Measurements from ENCODE around the gene INPP5A.

INPP5A gene

DNA sequence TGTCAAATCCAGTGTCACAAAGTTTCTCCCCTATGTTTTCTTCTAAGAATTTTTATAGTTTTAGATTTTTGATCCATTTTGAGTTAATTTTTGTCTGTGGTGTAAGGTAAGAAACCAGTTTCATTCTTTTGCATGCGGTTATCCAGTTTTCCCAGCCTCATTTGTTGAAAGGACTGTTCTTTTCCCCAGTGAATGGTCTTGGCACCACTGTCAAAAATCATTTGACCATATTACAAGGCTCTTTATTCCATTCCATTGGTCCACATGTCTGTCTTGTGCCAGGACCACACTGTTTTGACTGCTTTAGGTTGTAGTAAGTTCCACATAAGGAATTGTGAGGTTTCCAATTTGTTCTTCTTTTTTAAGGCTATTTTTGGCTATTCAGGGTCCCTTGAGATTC lies 64.0 kb downstream of the INPP5A start:
- H3K9me3 ChIP-seq (ENCODE audit: control extremely low read depth in 1 of 5, control insufficient read depth in 4 of 5, insufficient read depth in 2 of 5, low read depth in 1 of 5, low read length in 4 of 5): peaks cover 0 to 27% (median 10%) of the 10 kb centered on the region in 5 experiments
- DNase-seq: no peak
- peaks cover 0 to 12% (median 6%) of the 10 kb centered on the region in 4 experiments for H3K4me1 ChIP-seq (ENCODE audit: control extremely low read depth in 1 of 4, control insufficient read depth in 4 of 4, insufficient read depth in 4 of 4, low read length in 3 of 4)
- no peaks in the 10 kb centered on the region for H3K27me3 ChIP-seq (replicated peaks in 2 of 5; ENCODE audit: control insufficient read depth in 4 of 5, insufficient read depth in 5 of 5, low read length in 4 of 5)
- no peak overlapping the region for H3K27ac ChIP-seq (ENCODE audit: insufficient read depth in 1 of 2, low read depth in 1 of 2, low read length in 2 of 2, poor library complexity in 1 of 2, severe bottlenecking in 2 of 2)
- H3K4me3 ChIP-seq (ENCODE audit: control insufficient read depth in 1 of 7, extremely low read depth in 1 of 7, insufficient read depth in 4 of 7, low read depth in 2 of 7, low read length in 6 of 7): no peak overlapping the region
- H3K36me3 ChIP-seq (ENCODE audit: control insufficient read depth in 4 of 4, insufficient read depth in 4 of 4, low read length in 3 of 4): peaks cover 0 to 10% (median 2%) of the 10 kb centered on the region in 4 experiments
- ChIA-PET CTCF (no interaction called here), POLR2A (no interaction called here)
- no CpG with 5 or more reads among the region's 1 CpG for WGBS (ENCODE audit: insufficient coverage)

DNA sequence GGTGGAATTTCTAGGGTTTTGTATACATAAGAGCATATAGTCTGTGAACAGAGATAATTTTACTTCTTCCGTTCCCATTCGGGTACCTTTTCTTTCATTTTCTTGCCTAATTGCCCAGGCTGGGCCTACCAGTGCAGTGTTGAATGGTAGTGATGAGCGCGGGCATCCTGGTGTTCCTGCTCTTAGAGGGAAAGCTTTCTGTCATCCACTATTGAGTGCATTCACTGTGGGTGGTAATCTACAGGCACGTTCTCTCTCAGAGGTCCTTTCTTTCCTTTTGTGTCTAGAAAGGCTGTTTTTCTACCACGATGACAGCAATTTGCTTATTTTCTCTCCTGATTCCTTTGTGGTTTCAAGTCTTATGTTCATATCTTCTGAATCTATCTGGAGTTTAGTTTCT lies 65.0 kb downstream of the INPP5A start:
- no peak for DNase-seq
- Histone ChIP-seq H3K36me3 (ENCODE audit: control insufficient read depth in 4 of 4, insufficient read depth in 4 of 4, low read length in 3 of 4) (peaks cover 0 to 10% (median 2%) of the 10 kb centered on the region in 4 experiments), H3K4me3 (ENCODE audit: control insufficient read depth in 1 of 7, extremely low read depth in 1 of 7, insufficient read depth in 4 of 7, low read depth in 2 of 7, low read length in 6 of 7) (no peak overlapping the region), H3K4me1 (ENCODE audit: control extremely low read depth in 1 of 4, control insufficient read depth in 4 of 4, insufficient read depth in 4 of 4, low read length in 3 of 4) (peaks cover 0 to 3% (median under 1%) of the 10 kb centered on the region in 4 experiments), H3K9me3 (ENCODE audit: control extremely low read depth in 1 of 5, control insufficient read depth in 4 of 5, insufficient read depth in 2 of 5, low read depth in 1 of 5, low read length in 4 of 5) (peaks cover 0 to 27% (median 10%) of the 10 kb centered on the region in 5 experiments), H3K27ac (ENCODE audit: insufficient read depth in 1 of 2, low read depth in 1 of 2, low read length in 2 of 2, poor library complexity in 1 of 2, severe bottlenecking in 2 of 2) (no peak overlapping the region), H3K27me3 (replicated peaks in 2 of 5; ENCODE audit: control insufficient read depth in 4 of 5, insufficient read depth in 5 of 5, low read length in 4 of 5) (no peaks in the 10 kb centered on the region)
- CTCF ChIA-PET: no interaction called here
- POLR2A ChIA-PET: no interaction called here
- 89% methylated on average over 2 of the region's 6 CpGs for WGBS (ENCODE audit: insufficient coverage)

DNA sequence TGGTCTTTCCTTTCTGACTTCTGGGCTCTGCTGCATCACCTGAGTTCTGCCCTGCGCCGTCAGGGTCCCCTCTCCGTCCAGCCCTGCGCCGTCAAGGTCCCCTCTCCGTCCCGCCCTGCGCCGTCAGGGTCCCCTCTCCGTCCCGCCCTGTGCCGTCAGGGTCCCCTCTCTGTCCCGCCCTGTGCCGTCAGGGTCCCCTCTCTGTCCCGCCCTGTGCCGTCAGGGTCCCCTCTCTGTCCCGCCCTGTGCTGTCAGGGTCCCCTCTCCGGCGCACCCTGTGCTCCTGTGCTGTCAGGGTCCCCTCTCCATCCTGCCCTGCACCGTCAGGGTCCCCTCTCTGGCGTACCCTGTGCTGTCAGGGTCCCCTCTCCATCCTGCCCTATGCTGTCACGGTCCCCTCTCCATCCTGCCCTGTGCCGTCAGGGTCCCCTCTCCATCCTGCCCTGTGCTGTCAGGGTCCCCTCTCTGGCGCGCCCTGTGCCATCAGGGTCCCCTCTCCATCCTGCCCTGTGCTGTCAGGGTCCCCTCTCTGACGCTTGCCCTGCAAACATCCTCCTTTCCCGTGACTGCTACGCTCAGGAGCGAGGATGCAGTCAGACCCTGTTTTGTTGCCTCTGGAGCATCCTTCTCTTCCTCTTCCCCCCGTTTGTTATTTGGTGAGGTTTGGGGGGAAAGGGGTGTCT lies 66.4 kb downstream of the INPP5A start:
- POLR2A ChIA-PET: no interaction called here
- H3K9me3 ChIP-seq (ENCODE audit: control extremely low read depth in 1 of 5, control insufficient read depth in 4 of 5, insufficient read depth in 2 of 5, low read depth in 1 of 5, low read length in 4 of 5): peaks cover 0 to 27% (median 10%) of the 10 kb centered on the region in 5 experiments
- no peak overlapping the region for H3K27ac ChIP-seq (ENCODE audit: insufficient read depth in 1 of 2, low read depth in 1 of 2, low read length in 2 of 2, poor library complexity in 1 of 2, severe bottlenecking in 2 of 2)
- peaks cover 0 to 3% (median 0%) of the 10 kb centered on the region in 4 experiments for H3K4me1 ChIP-seq (ENCODE audit: control extremely low read depth in 1 of 4, control insufficient read depth in 4 of 4, insufficient read depth in 4 of 4, low read length in 3 of 4)
- peaks cover 0 to 12% (median 2%) of the 10 kb centered on the region in 4 experiments for H3K36me3 ChIP-seq (ENCODE audit: control insufficient read depth in 4 of 4, insufficient read depth in 4 of 4, low read length in 3 of 4)
- CTCF ChIA-PET: no interaction called here
- WGBS (ENCODE audit: insufficient coverage): 99% methylated on average over 22 of the region's 30 CpGs
- no peak overlapping the region for H3K4me3 ChIP-seq (ENCODE audit: control insufficient read depth in 1 of 7, extremely low read depth in 1 of 7, insufficient read depth in 4 of 7, low read depth in 2 of 7, low read length in 6 of 7)
- no peak for DNase-seq
- no peaks in the 10 kb centered on the region for H3K27me3 ChIP-seq (replicated peaks in 2 of 5; ENCODE audit: control insufficient read depth in 4 of 5, insufficient read depth in 5 of 5, low read length in 4 of 5)

DNA sequence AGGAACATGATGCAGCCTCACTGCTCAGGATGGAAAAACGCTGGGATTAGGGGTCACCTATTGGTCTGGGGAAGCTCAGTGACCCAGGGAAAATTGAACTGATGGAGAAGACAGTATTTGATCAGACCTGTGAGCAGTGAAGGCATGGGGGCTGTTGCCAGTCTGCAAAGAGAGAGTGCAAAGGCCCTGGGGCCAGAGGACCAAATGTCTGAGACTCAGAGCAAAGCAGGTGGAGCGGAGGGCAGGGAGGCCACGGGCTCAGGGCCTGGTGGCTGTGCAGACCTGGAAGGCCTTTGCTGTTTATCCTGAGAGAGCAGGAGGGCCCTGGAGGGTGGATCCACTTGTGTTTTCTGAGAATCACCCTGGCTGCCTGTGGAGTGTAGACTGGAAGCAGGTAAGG lies 67.1 kb downstream of the INPP5A start:
- H3K4me1 ChIP-seq (ENCODE audit: control extremely low read depth in 1 of 4, control insufficient read depth in 4 of 4, insufficient read depth in 4 of 4, low read length in 3 of 4): peaks cover 0 to 3% (median 0%) of the 10 kb centered on the region in 4 experiments
- ChIA-PET CTCF (no interaction called here), POLR2A (no interaction called here)
- no peaks in the 10 kb centered on the region for H3K27me3 ChIP-seq (replicated peaks in 2 of 5; ENCODE audit: control insufficient read depth in 4 of 5, insufficient read depth in 5 of 5, low read length in 4 of 5)
- DNase-seq: no peak
- peaks cover 0 to 8% (median 2%) of the 10 kb centered on the region in 4 experiments for H3K36me3 ChIP-seq (ENCODE audit: control insufficient read depth in 4 of 4, insufficient read depth in 4 of 4, low read length in 3 of 4)
- peaks cover 0 to 21% (median 7%) of the 10 kb centered on the region in 5 experiments for H3K9me3 ChIP-seq (ENCODE audit: control extremely low read depth in 1 of 5, control insufficient read depth in 4 of 5, insufficient read depth in 2 of 5, low read depth in 1 of 5, low read length in 4 of 5)
- H3K4me3 ChIP-seq (ENCODE audit: control insufficient read depth in 1 of 7, extremely low read depth in 1 of 7, insufficient read depth in 4 of 7, low read depth in 2 of 7, low read length in 6 of 7): no peak overlapping the region
- 97% methylated on average over 3 of the region's 3 CpGs for WGBS (ENCODE audit: insufficient coverage)
- no peak overlapping the region for H3K27ac ChIP-seq (ENCODE audit: insufficient read depth in 1 of 2, low read depth in 1 of 2, low read length in 2 of 2, poor library complexity in 1 of 2, severe bottlenecking in 2 of 2)

DNA sequence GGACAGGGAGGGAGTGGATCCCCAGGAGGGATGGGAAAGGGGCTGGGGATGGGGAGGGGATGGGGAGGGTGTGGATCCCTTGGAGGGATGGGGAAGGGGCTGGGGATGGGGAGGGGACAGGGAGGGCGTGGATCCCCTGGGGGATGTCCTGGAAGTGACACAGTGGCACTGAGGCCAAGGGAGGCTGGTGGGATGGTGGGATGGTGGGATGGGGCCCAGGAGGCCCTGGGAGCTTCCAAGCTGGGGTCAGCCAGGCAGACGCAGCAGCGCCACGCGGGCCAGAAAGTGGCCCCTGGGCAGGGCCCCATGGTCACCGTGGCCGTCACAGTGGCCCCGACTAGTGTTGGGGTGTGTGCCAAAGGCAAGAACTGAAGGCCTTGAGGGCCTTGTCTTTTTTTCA lies 67.8 kb downstream of the INPP5A start:
- no peak for DNase-seq
- WGBS (ENCODE audit: insufficient coverage): 96% methylated on average over 7 of the region's 8 CpGs
- Histone ChIP-seq H3K27ac (ENCODE audit: insufficient read depth in 1 of 2, low read depth in 1 of 2, low read length in 2 of 2, poor library complexity in 1 of 2, severe bottlenecking in 2 of 2) (no peak overlapping the region), H3K27me3 (replicated peaks in 2 of 5; ENCODE audit: control insufficient read depth in 4 of 5, insufficient read depth in 5 of 5, low read length in 4 of 5) (no peaks in the 10 kb centered on the region), H3K4me3 (ENCODE audit: control insufficient read depth in 1 of 7, extremely low read depth in 1 of 7, insufficient read depth in 4 of 7, low read depth in 2 of 7, low read length in 6 of 7) (no peak overlapping the region), H3K36me3 (ENCODE audit: control insufficient read depth in 4 of 4, insufficient read depth in 4 of 4, low read length in 3 of 4) (peaks cover 0 to 3% (median 2%) of the 10 kb centered on the region in 4 experiments), H3K4me1 (ENCODE audit: control extremely low read depth in 1 of 4, control insufficient read depth in 4 of 4, insufficient read depth in 4 of 4, low read length in 3 of 4) (peaks cover 0 to 3% (median 1%) of the 10 kb centered on the region in 4 experiments), H3K9me3 (ENCODE audit: control extremely low read depth in 1 of 5, control insufficient read depth in 4 of 5, insufficient read depth in 2 of 5, low read depth in 1 of 5, low read length in 4 of 5) (peaks cover 0 to 14% (median 6%) of the 10 kb centered on the region in 5 experiments)
- CTCF ChIA-PET: no interaction called here
- POLR2A ChIA-PET: no interaction called here

DNA sequence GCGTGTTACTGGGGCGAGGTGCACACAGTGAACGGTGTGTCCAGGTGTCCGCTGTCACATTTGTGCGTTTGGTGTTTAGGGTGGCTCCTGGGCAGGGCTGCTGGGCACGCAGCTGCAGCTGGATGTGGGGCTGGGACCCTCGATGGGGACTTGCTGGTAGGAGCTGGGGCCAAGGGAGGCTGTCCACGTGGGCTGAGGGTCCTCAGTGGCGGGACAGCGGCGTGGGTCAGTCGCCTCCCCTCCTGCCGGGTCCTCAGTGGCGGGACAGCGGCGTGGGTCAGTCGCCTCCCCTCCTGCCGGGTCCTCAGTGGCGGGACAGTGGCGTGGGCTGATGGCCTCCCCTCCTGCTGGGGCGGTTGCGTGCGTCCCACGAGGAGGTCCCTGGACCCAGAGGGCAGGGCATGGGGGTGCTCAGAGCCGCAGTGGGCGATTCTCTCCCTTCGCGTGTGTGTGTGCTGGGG lies 68.5 kb downstream of the INPP5A start:
- Histone ChIP-seq H3K27me3 (replicated peaks in 2 of 5; ENCODE audit: control insufficient read depth in 4 of 5, insufficient read depth in 5 of 5, low read length in 4 of 5) (no peaks in the 10 kb centered on the region), H3K4me3 (ENCODE audit: control insufficient read depth in 1 of 7, extremely low read depth in 1 of 7, insufficient read depth in 4 of 7, low read depth in 2 of 7, low read length in 6 of 7) (no peak overlapping the region), H3K4me1 (ENCODE audit: control extremely low read depth in 1 of 4, control insufficient read depth in 4 of 4, insufficient read depth in 4 of 4, low read length in 3 of 4) (peaks cover 0 to 4% (median 3%) of the 10 kb centered on the region in 4 experiments), H3K27ac (ENCODE audit: insufficient read depth in 1 of 2, low read depth in 1 of 2, low read length in 2 of 2, poor library complexity in 1 of 2, severe bottlenecking in 2 of 2) (no peak overlapping the region), H3K36me3 (ENCODE audit: control insufficient read depth in 4 of 4, insufficient read depth in 4 of 4, low read length in 3 of 4) (peaks cover 0 to 3% (median 2%) of the 10 kb centered on the region in 4 experiments), H3K9me3 (ENCODE audit: control extremely low read depth in 1 of 5, control insufficient read depth in 4 of 5, insufficient read depth in 2 of 5, low read depth in 1 of 5, low read length in 4 of 5) (peaks cover 0 to 9% (median 6%) of the 10 kb centered on the region in 5 experiments)
- WGBS (ENCODE audit: insufficient coverage): 98% methylated on average over 8 of the region's 28 CpGs
- DNase-seq: no peak
- POLR2A ChIA-PET: no interaction called here
- CTCF ChIA-PET: interaction anchor here (0.8 to 1.1 kb wide), 2 partner anchors 11 to 18 kb away, joined by 3 read pairs; no protein-coding TSS in a partner anchor

DNA sequence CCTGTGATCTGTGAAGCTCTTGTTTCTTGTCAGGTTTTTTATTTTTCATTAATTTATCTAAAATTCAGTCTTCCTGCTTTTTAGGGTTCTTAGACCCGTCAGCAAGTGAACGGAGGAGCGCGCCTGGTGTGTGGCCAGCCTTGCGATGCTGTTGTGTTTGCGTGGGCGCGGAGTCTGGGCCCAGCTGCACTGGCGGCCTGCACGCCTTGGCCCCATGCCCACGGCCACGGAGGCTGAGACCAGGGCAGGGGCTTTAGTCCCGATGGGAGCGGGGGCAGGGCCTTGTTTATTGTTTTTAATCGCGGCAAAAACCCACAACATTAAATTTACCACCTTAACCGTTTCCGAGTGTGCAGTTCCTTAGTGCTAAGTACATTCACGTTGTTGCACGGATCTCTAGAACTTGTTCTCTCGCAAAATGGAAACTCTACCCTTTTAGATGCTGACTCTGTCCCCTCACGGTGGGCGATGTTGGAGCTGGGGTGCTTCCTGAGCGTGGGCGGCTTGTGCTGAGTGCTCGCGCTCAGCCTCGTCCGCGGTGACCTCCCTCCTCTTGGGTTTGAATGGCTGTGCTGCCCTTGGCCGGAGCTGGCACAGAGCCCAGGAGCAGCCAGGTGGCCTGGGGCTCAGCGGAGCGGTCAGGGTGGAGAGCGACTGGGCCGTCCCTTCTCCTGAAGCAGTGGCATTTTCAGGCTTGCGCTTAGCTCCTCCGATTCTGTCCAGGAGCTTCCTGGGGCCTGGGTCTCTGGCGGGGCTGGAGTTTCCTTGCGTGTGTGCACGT lies 69.1 kb downstream of the INPP5A start:
- peaks cover 0 to 4% (median 3%) of the 10 kb centered on the region in 4 experiments for H3K4me1 ChIP-seq (ENCODE audit: control extremely low read depth in 1 of 4, control insufficient read depth in 4 of 4, insufficient read depth in 4 of 4, low read length in 3 of 4)
- H3K27me3 ChIP-seq (replicated peaks in 2 of 5; ENCODE audit: control insufficient read depth in 4 of 5, insufficient read depth in 5 of 5, low read length in 4 of 5): no peaks in the 10 kb centered on the region
- peaks cover 0 to 6% (median 4%) of the 10 kb centered on the region in 5 experiments for H3K9me3 ChIP-seq (ENCODE audit: control extremely low read depth in 1 of 5, control insufficient read depth in 4 of 5, insufficient read depth in 2 of 5, low read depth in 1 of 5, low read length in 4 of 5)
- no peak overlapping the region for H3K27ac ChIP-seq (ENCODE audit: insufficient read depth in 1 of 2, low read depth in 1 of 2, low read length in 2 of 2, poor library complexity in 1 of 2, severe bottlenecking in 2 of 2)
- no peak overlapping the region for H3K4me3 ChIP-seq (ENCODE audit: control insufficient read depth in 1 of 7, extremely low read depth in 1 of 7, insufficient read depth in 4 of 7, low read depth in 2 of 7, low read length in 6 of 7)
- WGBS (ENCODE audit: insufficient coverage): 96% methylated on average over 37 of the region's 40 CpGs
- DNase-seq: no peak
- CTCF ChIA-PET: interaction anchor here (0.8 to 1.1 kb wide), 4 partner anchors 10 to 17 kb away, joined by 3 read pairs; no protein-coding TSS in a partner anchor
- peaks cover 0 to 3% (median 2%) of the 10 kb centered on the region in 4 experiments for H3K36me3 ChIP-seq (ENCODE audit: control insufficient read depth in 4 of 4, insufficient read depth in 4 of 4, low read length in 3 of 4)
- POLR2A ChIA-PET: no interaction called here

All from common myeloid progenitor, CD34-positive (primary cell).